Uterus (tissue), 4 donors: ENCODE results near the gene TMEM92. TPM values are rescaled to one million over a fixed set of nuclear protein-coding genes. Genes with fewer than 3 reads are reported as not detected.
A peak's percentile ranks its signal among the peaks of the same experiment; 100 is the strongest.

Experiments used
- DNase-seq, 2 donors: peaks; one replicate each; pipeline ENCODE4 v3.0.0-alpha.2; 2019 to 2020
- H3K27ac ChIP-seq, 2 donors: fragments of 200-600 bp; sonication (generic); 1 replicate in 1 of 2; 2 replicates in 1 of 2; pipeline ENCODE4 v1.5.1; 2016 to 2018
- H3K27me3 ChIP-seq, 2 donors: fragments of 200-600 bp; sonication (generic); one replicate each; pipeline ENCODE4 v1.5.1; 2018 to 2019; ENCODE audit warnings: control low read depth in 1 of 2
- H3K36me3 ChIP-seq, 2 donors: fragments of 200-600 bp; sonication (generic); one replicate each; pipeline ENCODE4 v1.5.1; 2019; ENCODE audit warnings: control low read depth in 1 of 2
- H3K4me1 ChIP-seq, 2 donors: fragments of 200-600 bp; sonication (generic); one replicate each; pipeline ENCODE4 v1.5.1; 2018 to 2019; ENCODE audit warnings: control low read depth in 1 of 2
- H3K4me3 ChIP-seq, 2 donors: fragments of 200-600 bp; sonication (generic); 1 replicate in 1 of 2; 2 replicates in 1 of 2; pipeline ENCODE4 v1.5.1; 2018 to 2019; ENCODE audit warnings: mild to moderate bottlenecking in 1 of 2
- H3K9me3 ChIP-seq, 2 donors: fragments of 200-600 bp; sonication (generic); one replicate each; pipeline ENCODE4 v1.5.1; 2019; ENCODE audit warnings: control low read depth in 1 of 2
- CTCF ChIP-seq, 4 experiments: fragments of 200-600 bp in 2 of 4; fragments of 450-650 bp in 2 of 4; sonication (generic) in 2 of 4; IDR thresholded peaks; one replicate each; pipeline ENCODE4 v1.5.1; 2016 to 2019; ENCODE audit warnings: antibody characterized with exemption in 4 of 4, mild to moderate bottlenecking in 2 of 4, moderate library complexity in 1 of 4
- POLR2A ChIP-seq, 2 donors: fragments of 450-650 bp; IDR thresholded peaks; one replicate each; pipeline ENCODE4 v1.6.1; 2016; ENCODE audit warnings: antibody characterized with exemption in 2 of 2, mild to moderate bottlenecking in 1 of 2, moderate library complexity in 1 of 2
- intact Hi-C: fragments of 100-400 bp; cut with DNase I; formaldehyde crosslinking; loops from one replicate; pipeline ENCODE4 v1.15.1; 2023; ENCODE audit warnings: low total_unique reads
- total RNA-seq, 4 donors: library from RNA; depleted of rRNA in 3 of 4; stranded (reverse); fragments of >200 nt in 3 of 4; gene quantifications; one replicate each; pipeline versions ENCODE4 v1.1.0 to v1.2.4, GENCODE V29; 2014 to 2023
- donor health status: DM: yes; HTN: yes; CAD: no.

Gene TMEM92
- total RNA-seq, 4 donors from 2014 or later: 0.07 to 0.91 TPM; not detected in 2

- Histone ChIP-seq H3K9me3 (no peaks in the 10 kb centered on the region), H3K4me3 (no peak overlapping the region), H3K27me3 (no peaks in the 10 kb centered on the region), H3K4me1 (peaks cover 4 to 6% of the 10 kb centered on the region in 2 donors), H3K36me3 (no peaks in the 10 kb centered on the region), H3K27ac (peak overlapping the region; percentile 47 to 64)
- TF ChIP-seq CTCF (IDR thresholded peaks at IDR 0.05) (no peak), POLR2A (IDR thresholded peaks at IDR 0.05) (no peak)
- no peak for DNase-seq
- intact Hi-C loops: no loop called here
These were observed 34.3 kb upstream of the TMEM92 start for GRCh38 chr17:50239937-50240336.

- no peaks in the 10 kb centered on the region for H3K27me3 ChIP-seq
- H3K4me3 ChIP-seq: no peak overlapping the region
- TF ChIP-seq CTCF (IDR thresholded peaks at IDR 0.05): no peak
- TF ChIP-seq POLR2A (IDR thresholded peaks at IDR 0.05): no peak
- intact Hi-C loops: no loop called here
- DNase-seq: peak in 1 of 2 donors; percentile 40
- H3K4me1 ChIP-seq: peaks cover 4 to 6% of the 10 kb centered on the region in 2 donors
- H3K36me3 ChIP-seq: no peaks in the 10 kb centered on the region
- no peaks in the 10 kb centered on the region for H3K9me3 ChIP-seq
- H3K27ac ChIP-seq: peak overlapping the region; percentile 47 to 64
These were observed 33.4 kb upstream of the TMEM92 start for GRCh38 chr17:50240851-50241250.

- H3K36me3 ChIP-seq: no peaks in the 10 kb centered on the region
- peaks cover 4 to 6% of the 10 kb centered on the region in 2 donors for H3K4me1 ChIP-seq
- H3K27me3 ChIP-seq: no peaks in the 10 kb centered on the region
- intact Hi-C loops: no loop called here
- H3K27ac ChIP-seq: peak overlapping the region in 1 of 2 donors; percentile 47
- TF ChIP-seq POLR2A (IDR thresholded peaks at IDR 0.05): no peak
- no peak for TF ChIP-seq CTCF (IDR thresholded peaks at IDR 0.05)
- H3K9me3 ChIP-seq: no peaks in the 10 kb centered on the region
- DNase-seq: no peak
- H3K4me3 ChIP-seq: no peak overlapping the region
These were observed 32.8 kb upstream of the TMEM92 start for GRCh38 chr17:50241431-50241830.

- H3K36me3 ChIP-seq: no peaks in the 10 kb centered on the region
- TF ChIP-seq CTCF (IDR thresholded peaks at IDR 0.05): no peak
- TF ChIP-seq POLR2A (IDR thresholded peaks at IDR 0.05): no peak
- intact Hi-C loops: no loop called here
- no peak overlapping the region for H3K4me3 ChIP-seq
- no peak overlapping the region for H3K27ac ChIP-seq
- no peaks in the 10 kb centered on the region for H3K9me3 ChIP-seq
- no peak for DNase-seq
- H3K27me3 ChIP-seq: no peaks in the 10 kb centered on the region
- peaks cover under 1 to 4% of the 10 kb centered on the region in 2 donors for H3K4me1 ChIP-seq
These were observed 29.5 kb upstream of the TMEM92 start for GRCh38 chr17:50244771-50245170.

- Histone ChIP-seq H3K4me3 (no peak overlapping the region), H3K4me1 (no peaks in the 10 kb centered on the region), H3K27me3 (no peaks in the 10 kb centered on the region), H3K9me3 (no peaks in the 10 kb centered on the region), H3K27ac (no peak overlapping the region), H3K36me3 (no peaks in the 10 kb centered on the region)
- intact Hi-C loops: no loop called here
- no peak for DNase-seq
- TF ChIP-seq CTCF (IDR thresholded peaks at IDR 0.05) (no peak), POLR2A (IDR thresholded peaks at IDR 0.05) (no peak)
These were observed 26.0 kb upstream of the TMEM92 start for GRCh38 chr17:50248255-50248654.
